OCI-LY1 (cell line): ENCODE data around the gene NF2.

ENCODE experiments used
- EZH2 ChIP-seq: fragments of 200-600 bp; sonication (generic), shearing (Covaris generic); IDR thresholded peaks from 2 replicates; pipeline ENCODE4 v1.8.0; 2017; ENCODE audit warnings: borderline replicate concordance, mixed run types, mild to moderate bottlenecking, antibody characterized with exemption, low read length, moderate library complexity, mixed read lengths
- TF ChIP-seq, protein P1 (sequence below): fragments of 200-600 bp; sonication (generic), shearing (Covaris generic); IDR thresholded peaks from 2 replicates; pipeline ENCODE4 v1.5.1; 2017; ENCODE audit warnings: mild to moderate bottlenecking, antibody characterized with exemption, low read length, moderate library complexity, mixed read lengths

DNA sequence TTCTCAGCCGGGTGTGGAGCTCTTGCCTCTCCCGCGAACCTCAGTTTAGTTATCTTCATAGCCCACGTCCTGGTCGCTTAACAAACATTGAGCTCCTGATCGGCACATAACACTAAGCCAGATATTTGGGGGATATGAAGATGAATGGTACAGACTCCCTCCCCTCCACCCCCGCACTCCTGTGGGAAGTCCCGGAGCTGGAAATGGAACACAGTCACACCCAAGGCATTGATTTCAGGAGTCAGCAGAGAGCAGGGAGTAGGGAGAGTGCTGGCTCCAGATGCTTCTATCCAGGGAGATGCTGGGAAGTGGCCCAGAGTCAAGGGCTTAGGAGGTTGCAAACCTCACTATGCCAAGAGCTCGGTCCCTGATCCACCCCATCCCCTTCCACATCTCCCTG is 90.2 kb downstream of the NF2 start:
- TF ChIP-seq, protein P1, sequence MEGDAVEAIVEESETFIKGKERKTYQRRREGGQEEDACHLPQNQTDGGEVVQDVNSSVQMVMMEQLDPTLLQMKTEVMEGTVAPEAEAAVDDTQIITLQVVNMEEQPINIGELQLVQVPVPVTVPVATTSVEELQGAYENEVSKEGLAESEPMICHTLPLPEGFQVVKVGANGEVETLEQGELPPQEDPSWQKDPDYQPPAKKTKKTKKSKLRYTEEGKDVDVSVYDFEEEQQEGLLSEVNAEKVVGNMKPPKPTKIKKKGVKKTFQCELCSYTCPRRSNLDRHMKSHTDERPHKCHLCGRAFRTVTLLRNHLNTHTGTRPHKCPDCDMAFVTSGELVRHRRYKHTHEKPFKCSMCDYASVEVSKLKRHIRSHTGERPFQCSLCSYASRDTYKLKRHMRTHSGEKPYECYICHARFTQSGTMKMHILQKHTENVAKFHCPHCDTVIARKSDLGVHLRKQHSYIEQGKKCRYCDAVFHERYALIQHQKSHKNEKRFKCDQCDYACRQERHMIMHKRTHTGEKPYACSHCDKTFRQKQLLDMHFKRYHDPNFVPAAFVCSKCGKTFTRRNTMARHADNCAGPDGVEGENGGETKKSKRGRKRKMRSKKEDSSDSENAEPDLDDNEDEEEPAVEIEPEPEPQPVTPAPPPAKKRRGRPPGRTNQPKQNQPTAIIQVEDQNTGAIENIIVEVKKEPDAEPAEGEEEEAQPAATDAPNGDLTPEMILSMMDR: no peak
- no peak for TF ChIP-seq EZH2
